Neutrophil (primary cell): ENCODE data around the gene ZFYVE16.
A peak's percentile ranks its signal among the peaks of the same experiment; 100 is the strongest.

Experiments used
- H3K27ac ChIP-seq: fragments of 200-600 bp; sonication (generic); 2 replicates; pipeline ENCODE4 v1.5.1; 2016; ENCODE audit warnings: mild to moderate bottlenecking, moderate library complexity
- H3K27me3 ChIP-seq: fragments of 200-600 bp; sonication (generic); 2 replicates; pipeline ENCODE4 v1.6.0; 2016; ENCODE audit warnings: mild to moderate bottlenecking
- H3K36me3 ChIP-seq: fragments of 200-600 bp; sonication (generic); 2 replicates; pipeline ENCODE4 v1.5.1; 2017
- H3K4me1 ChIP-seq, 2 experiments: fragments of 200-600 bp in 1 of 2; sonication (generic) in 1 of 2; 1 replicate in 1 of 2; 2 replicates in 1 of 2; pipeline versions ENCODE4 v1.5.1 to v1.6.1; 2013 to 2016; ENCODE audit warnings: low read depth in 1 of 2, low read length in 1 of 2, mild to moderate bottlenecking in 1 of 2, moderate library complexity in 1 of 2; ENCODE audit not compliant: control insufficient read depth in 1 of 2, insufficient read depth in 1 of 2
- H3K4me3 ChIP-seq, 2 experiments: fragments of 200-600 bp in 1 of 2; sonication (generic) in 1 of 2; 1 replicate in 1 of 2; 2 replicates in 1 of 2; pipeline ENCODE4 v1.5.1; 2013 to 2016; ENCODE audit warnings: low read depth in 1 of 2, low read length in 1 of 2, mild to moderate bottlenecking in 1 of 2, moderate library complexity in 1 of 2
- H3K9me3 ChIP-seq: fragments of 200-600 bp; sonication (generic); 2 replicates; pipeline ENCODE4 v1.5.1; 2016
- TF ChIP-seq, protein P1 (sequence below): fragments of 200-600 bp; sonication (generic); IDR thresholded peaks from 2 replicates; pipeline ENCODE4 v1.5.1; 2016; ENCODE audit warnings: antibody characterized with exemption

Gene ZFYVE16

DNA sequence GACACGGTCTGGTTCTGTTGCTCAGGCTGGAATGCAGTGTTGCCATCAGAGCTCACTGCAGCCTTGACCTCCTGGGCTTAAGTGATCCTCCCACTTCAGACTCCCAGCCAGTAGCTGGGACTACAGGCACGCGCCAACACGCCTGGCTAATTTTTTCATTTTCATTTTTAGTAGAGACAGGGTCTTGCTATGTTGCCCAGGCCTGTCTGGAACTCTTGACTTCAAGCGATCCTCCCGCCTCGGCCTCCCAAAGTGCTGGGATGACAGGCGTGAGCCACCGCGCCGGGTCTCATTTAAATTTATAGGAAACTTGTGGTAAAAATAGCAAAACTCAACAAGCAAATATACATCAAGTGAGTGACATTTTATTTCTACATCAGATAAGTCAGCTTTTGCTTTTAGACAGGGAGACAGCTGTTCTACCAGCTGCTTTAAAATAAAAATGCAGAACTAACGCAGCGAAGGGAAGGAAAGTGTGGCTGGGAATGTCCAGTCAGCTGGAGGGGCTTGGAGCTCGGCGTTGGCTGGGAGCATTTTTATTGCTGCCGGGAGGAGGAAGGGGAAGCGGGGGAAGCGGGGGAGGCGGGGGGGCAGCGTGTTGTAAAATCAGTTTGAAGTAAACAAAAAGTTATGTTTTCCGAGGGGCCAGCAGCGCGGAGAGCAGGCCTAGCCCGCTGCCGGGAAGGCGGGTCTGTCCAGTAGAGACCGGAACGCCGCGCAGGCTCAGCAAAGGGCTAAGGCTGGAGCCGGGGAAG lies 707 bp upstream of the ZFYVE16 start:
- TF ChIP-seq, protein P1, sequence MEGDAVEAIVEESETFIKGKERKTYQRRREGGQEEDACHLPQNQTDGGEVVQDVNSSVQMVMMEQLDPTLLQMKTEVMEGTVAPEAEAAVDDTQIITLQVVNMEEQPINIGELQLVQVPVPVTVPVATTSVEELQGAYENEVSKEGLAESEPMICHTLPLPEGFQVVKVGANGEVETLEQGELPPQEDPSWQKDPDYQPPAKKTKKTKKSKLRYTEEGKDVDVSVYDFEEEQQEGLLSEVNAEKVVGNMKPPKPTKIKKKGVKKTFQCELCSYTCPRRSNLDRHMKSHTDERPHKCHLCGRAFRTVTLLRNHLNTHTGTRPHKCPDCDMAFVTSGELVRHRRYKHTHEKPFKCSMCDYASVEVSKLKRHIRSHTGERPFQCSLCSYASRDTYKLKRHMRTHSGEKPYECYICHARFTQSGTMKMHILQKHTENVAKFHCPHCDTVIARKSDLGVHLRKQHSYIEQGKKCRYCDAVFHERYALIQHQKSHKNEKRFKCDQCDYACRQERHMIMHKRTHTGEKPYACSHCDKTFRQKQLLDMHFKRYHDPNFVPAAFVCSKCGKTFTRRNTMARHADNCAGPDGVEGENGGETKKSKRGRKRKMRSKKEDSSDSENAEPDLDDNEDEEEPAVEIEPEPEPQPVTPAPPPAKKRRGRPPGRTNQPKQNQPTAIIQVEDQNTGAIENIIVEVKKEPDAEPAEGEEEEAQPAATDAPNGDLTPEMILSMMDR, result no peak
- Histone ChIP-seq H3K36me3 (peaks cover 3% of the 10 kb centered on the region), H3K4me3 (peak overlapping the region; percentile 94 to 96), H3K27me3 (no peaks in the 10 kb centered on the region), H3K4me1 (peaks cover 31 to 33% of the 10 kb centered on the region in 2 experiments), H3K9me3 (no peaks in the 10 kb centered on the region), H3K27ac (peak overlapping the region; percentile 99)

DNA sequence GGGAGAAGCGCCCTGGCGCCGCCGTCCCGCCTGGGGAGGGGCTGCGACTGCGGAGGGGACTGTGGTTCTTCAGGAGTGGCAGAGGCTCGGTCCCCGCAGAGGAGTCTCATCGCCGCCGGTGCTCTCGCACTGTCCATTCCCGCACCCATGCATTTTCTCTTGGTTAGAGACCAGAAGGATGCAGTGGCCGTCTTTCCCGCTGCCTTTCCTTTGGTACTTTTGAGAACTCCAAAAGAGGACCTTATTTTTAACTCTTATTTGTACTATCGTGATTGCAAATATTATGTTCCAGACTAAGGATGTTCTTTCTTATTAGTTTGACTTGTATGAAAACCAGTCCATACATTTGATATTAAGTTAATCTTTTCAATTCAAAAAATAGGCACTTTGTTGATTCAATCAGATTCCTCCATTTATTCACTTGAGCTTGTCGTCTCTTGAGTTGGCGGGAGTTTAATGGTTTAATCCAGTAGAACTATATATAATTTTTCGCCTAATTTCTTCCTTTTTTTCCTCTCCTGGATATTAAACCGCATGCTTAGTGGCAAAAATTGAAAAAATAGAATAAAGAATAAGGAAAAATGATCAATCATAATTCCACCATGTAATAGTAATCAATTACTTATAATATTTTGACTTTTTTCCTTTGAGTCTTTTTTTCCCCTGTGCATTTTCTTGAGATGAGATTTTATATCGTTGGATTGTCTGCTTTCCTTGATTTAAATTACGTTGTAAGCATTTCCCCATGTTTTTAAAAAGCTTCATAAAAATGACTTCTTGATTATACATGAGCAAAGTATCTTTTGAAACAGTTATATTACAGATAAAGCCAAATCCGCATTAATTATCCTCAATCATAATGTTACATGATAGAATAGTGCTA lies 861 bp downstream of the ZFYVE16 start:
- peak overlapping the region; percentile 94 to 96 for H3K4me3 ChIP-seq
- peak overlapping the region; percentile 99 for H3K27ac ChIP-seq
- H3K9me3 ChIP-seq, result no peaks in the 10 kb centered on the region
- TF ChIP-seq, protein P1, result no peak
- peaks cover 3% of the 10 kb centered on the region for H3K36me3 ChIP-seq
- peaks cover 37 to 38% of the 10 kb centered on the region in 2 experiments for H3K4me1 ChIP-seq
- no peaks in the 10 kb centered on the region for H3K27me3 ChIP-seq

DNA sequence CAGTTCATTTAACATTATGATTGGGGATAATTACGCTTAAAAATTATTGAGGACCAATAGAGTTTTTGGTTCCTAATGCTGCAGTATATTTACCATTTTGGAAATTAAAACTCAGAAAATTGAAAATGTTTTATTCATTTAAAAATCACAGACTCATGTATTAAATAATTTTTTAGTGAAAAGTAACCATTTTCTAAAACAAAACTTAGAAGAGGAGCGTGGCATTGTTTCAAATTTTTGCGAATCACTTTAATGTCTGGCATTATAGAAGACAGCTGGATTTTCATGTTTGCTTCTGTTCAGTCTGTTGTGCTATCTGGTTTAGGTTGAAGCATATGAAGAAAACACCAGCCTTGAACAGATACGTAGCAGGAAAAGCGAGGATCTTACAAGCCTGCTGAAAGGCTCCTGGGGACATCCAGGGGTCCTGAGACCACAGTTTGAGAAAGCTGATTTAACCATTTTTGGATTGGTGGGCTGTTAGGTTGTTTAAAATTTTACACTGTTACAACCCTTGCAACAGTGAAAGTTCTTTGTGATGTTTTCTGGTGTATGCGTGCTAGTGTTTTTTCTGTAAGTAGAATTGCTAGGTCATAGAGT lies 1.6 kb downstream of the ZFYVE16 start:
- TF ChIP-seq, protein P1, result no peak
- Histone ChIP-seq H3K4me1 (peaks cover 45% of the 10 kb centered on the region in 2 experiments), H3K4me3 (peak overlapping the region; percentile 94 to 96), H3K9me3 (no peaks in the 10 kb centered on the region), H3K36me3 (peaks cover 3% of the 10 kb centered on the region), H3K27me3 (no peaks in the 10 kb centered on the region), H3K27ac (peak overlapping the region; percentile 36)

DNA sequence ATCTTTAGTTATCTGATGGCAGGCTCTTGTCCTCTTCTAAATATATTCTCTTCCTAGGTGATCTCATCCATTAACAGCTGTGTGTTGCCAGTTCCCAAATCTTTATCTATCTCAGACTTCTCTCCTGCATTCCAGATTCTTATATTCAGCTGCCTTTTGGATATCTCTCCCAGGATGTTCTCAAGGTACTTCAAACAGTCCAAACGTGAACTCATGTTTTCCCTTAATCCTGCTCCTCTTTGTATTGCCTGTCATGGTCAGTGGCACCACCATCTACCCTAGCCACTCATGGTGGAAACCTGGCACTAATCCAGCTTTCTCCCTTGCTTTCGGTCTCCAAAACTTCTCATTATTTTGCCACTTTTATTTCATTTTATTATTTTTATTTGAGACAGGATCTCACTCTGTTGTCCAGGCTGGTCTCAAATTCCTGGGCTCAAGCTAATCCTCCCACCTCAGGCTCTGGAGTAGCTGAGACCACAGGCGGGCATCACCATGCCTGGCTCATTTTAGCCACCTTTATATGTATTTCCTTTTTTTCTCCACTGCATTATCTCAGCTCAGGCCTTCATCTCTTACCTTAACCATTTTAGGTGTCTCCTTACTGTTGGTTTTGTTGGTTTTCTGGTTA lies 3.8 kb downstream of the ZFYVE16 start:
- Histone ChIP-seq H3K36me3 (peaks cover 3% of the 10 kb centered on the region), H3K27me3 (no peaks in the 10 kb centered on the region), H3K4me1 (peaks cover 43 to 48% of the 10 kb centered on the region in 2 experiments), H3K4me3 (no peak overlapping the region), H3K9me3 (no peaks in the 10 kb centered on the region), H3K27ac (no peak overlapping the region)
- TF ChIP-seq, protein P1, result no peak

DNA sequence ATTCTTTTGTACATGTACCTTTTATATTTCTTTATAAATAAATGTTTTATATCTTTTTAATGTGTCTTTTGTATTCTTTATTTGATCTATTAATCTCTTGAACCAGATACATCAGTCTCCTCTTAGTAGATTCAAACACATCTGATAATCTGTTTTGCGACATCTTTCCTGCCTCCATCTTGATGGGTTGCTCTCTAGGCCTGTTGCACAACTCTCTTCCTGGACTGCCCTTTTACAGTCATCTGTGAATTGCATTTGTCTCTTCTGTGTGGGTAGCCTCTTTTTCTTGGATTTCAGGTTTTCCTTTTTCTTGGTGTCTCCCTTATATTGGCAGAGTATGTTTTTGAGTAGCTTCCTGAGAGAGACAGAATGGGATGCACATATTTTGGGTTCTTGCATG lies 6.2 kb downstream of the ZFYVE16 start:
- Histone ChIP-seq H3K4me1 (peaks cover 33 to 36% of the 10 kb centered on the region in 2 experiments), H3K27ac (peak overlapping the region; percentile 63), H3K27me3 (no peaks in the 10 kb centered on the region), H3K4me3 (peak overlapping the region in 1 of 2 experiments; percentile 0), H3K9me3 (no peaks in the 10 kb centered on the region), H3K36me3 (peaks cover 3% of the 10 kb centered on the region)
- TF ChIP-seq, protein P1, result no peak
